ENCODE data around the gene UBE4A. TPM values are rescaled to one million over a fixed set of nuclear protein-coding genes. Genes with fewer than 3 reads are reported as not detected.
A peak's percentile ranks its signal among the peaks of the same experiment; 100 is the strongest.

UBE4A gene
- total and polyA plus RNA-seq, 8 donors: 3.5 to 68.8 (median 25.7) TPM

GRCh38 chr11:118435290-118435892, 76.0 kb downstream of the UBE4A start:
- no peak for TF ChIP-seq EP300 (IDR thresholded peaks at IDR 0.05)
- TF ChIP-seq POLR2A (IDR thresholded peaks at IDR 0.05): no peak
- TF ChIP-seq POLR2AphosphoS5 (IDR thresholded peaks at IDR 0.05): no peak
- no peak for TF ChIP-seq CTCF (IDR thresholded peaks at IDR 0.05)
- Histone ChIP-seq H3K9me3 (no peaks in the 10 kb centered on the region), H3K4me1 (peaks cover 22 to 56% (median 50%) of the 10 kb centered on the region in 4 donors), H3K27me3 (no peaks in the 10 kb centered on the region), H3K4me3 (peak overlapping the region; percentile 92 to 100 (median 98)), H3K27ac (peak overlapping the region; percentile 75 to 96 (median 93)), H3K36me3 (no peaks in the 10 kb centered on the region)
- DNase-seq: peak; percentile 53 to 86
- 0 to 1% (median 0%) methylated on average over 30 to 34 of the region's 34 CpGs for WGBS, 5 donors
- intact Hi-C loops (cut with DNase I; ENCODE audit: low total_unique reads): no loop called here

DNA sequence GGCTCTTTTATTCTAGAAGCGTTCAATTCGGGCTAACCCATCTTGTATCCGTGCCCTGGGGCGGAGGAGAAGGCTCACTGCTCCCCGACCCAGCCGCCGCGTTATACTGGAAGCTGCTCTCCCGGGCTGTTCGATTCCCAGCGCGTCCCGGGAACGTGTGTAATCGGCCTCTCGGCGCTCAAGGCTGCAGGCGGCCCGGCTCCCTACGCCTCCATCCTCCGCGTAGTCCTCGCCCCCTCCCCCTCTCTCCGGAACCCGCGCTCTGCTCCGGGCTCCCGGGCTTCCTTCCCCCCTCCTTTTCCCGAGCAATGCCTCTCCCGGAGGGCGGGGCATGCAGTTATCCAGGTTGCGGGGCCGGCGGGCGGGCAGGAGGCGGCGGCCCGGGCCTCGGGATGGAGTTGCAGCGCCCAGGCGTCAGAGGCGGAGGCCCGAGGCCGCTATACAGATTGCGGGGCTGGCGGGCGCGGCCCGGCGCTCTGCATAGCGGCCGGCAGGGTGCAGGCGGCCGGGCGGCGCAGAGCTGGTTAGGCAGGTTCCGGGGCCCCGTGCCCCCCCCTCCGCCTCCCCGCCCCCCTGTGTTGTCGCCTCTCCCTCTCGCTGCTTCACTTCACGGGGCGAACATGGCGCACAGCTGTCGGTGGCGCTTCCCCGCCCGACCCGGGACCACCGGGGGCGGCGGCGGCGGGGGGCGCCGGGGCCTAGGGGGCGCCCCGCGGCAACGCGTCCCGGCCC, 76.7 kb downstream of the UBE4A start, which contains the start of gene KMT2A:
Gene KMT2A, plus strand, starts transcription at position 600 of the 732 bp plus-strand sequence. Its CDS starts 21 bp downstream, at position 621.
- H3K4me3 ChIP-seq: peak within 1 kb of the TSS; percentile 92 to 100 (median 98)
- WGBS, 5 donors: 0 to 1% (median 1%) methylated on average over 12 to 83 of the region's 83 CpGs
- H3K36me3 ChIP-seq: no peaks in the 10 kb centered on the region
- DNase-seq: peak; percentile 97 to 99
- H3K27me3 ChIP-seq: no peaks in the 10 kb centered on the region
- peaks cover 22 to 62% (median 57%) of the 10 kb centered on the region in 4 donors for H3K4me1 ChIP-seq
- H3K27ac ChIP-seq: peak within 1 kb of the TSS; percentile 75 to 96 (median 93)
- TF ChIP-seq EP300 (IDR thresholded peaks at IDR 0.05) (no peak), CTCF (IDR thresholded peaks at IDR 0.05) (peak in 3 of 7 experiments; percentile 22 to 88 (median 52)), POLR2AphosphoS5 (IDR thresholded peaks at IDR 0.05) (peak in 1 of 3 donors; percentile 46)
- intact Hi-C loops (cut with DNase I; ENCODE audit: low total_unique reads): no loop called here
- H3K9me3 ChIP-seq: no peaks in the 10 kb centered on the region

DNA sequence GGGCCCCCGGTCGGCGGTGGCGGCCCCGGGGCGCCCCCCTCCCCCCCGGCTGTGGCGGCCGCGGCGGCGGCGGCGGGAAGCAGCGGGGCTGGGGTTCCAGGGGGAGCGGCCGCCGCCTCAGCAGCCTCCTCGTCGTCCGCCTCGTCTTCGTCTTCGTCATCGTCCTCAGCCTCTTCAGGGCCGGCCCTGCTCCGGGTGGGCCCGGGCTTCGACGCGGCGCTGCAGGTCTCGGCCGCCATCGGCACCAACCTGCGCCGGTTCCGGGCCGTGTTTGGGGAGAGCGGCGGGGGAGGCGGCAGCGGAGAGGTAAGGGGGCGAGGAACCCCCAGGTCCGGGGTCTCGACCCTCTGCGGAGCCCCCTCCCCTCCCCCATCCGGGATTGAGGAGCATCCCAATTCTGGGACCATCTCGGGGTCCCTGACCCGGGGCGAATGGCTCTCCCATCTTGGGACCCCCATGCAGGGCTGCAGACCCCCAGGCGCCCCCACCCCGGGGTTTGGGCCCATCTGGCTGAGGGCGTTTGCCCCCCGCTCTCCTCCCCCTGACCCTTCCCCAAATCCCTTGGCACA, 77.3 kb downstream of the UBE4A start:
- H3K27me3 ChIP-seq: no peaks in the 10 kb centered on the region
- peak overlapping the region; percentile 75 to 96 (median 93) for H3K27ac ChIP-seq
- peak in 1 of 2 donors; percentile 67 for DNase-seq
- no peaks in the 10 kb centered on the region for H3K9me3 ChIP-seq
- peak overlapping the region; percentile 92 to 100 (median 98) for H3K4me3 ChIP-seq
- intact Hi-C loops (cut with DNase I; ENCODE audit: low total_unique reads): no loop called here
- no peaks in the 10 kb centered on the region for H3K36me3 ChIP-seq
- peaks cover 28 to 68% (median 64%) of the 10 kb centered on the region in 4 donors for H3K4me1 ChIP-seq
- 0 to 7% (median 1%) methylated on average over 3 to 55 of the region's 55 CpGs for WGBS, 5 donors
- TF ChIP-seq CTCF (IDR thresholded peaks at IDR 0.05): no peak
- TF ChIP-seq EP300 (IDR thresholded peaks at IDR 0.05): no peak
- no peak for TF ChIP-seq POLR2A (IDR thresholded peaks at IDR 0.05)
- no peak for TF ChIP-seq POLR2AphosphoS5 (IDR thresholded peaks at IDR 0.05)
